Liver (tissue), 9 donors: ENCODE measurements around the gene INPPL1. TPM values are rescaled to one million over a fixed set of nuclear protein-coding genes. Genes with fewer than 3 reads are reported as not detected.

ENCODE experiments used
- DNase-seq: peaks from one replicate; pipeline ENCODE4 v3.0.0-alpha.2; 2017; ENCODE audit warnings: low spot score
- H3K27ac ChIP-seq, 2 donors: one replicate each; pipeline ENCODE4 v1.7.0; 2013; ENCODE audit warnings: inconsistent platforms in 2 of 2, low read length in 2 of 2, control low read depth in 1 of 2, low read depth in 1 of 2, mild to moderate bottlenecking in 1 of 2
- H3K27me3 ChIP-seq, 4 donors: one replicate each; pipeline versions ENCODE4 v1.6.1 to v1.7.0; 2013; ENCODE audit warnings: low read length in 3 of 4, inconsistent platforms in 1 of 4, mild to moderate bottlenecking in 1 of 4, moderate library complexity in 1 of 4; ENCODE audit not compliant: control insufficient read depth in 4 of 4, insufficient read depth in 4 of 4
- H3K36me3 ChIP-seq, 4 donors: one replicate each; pipeline versions ENCODE4 v1.6.1 to v1.7.0; 2013; ENCODE audit warnings: low read length in 3 of 4, mild to moderate bottlenecking in 3 of 4, low read depth in 1 of 4, moderate library complexity in 1 of 4; ENCODE audit not compliant: control insufficient read depth in 4 of 4, insufficient read depth in 3 of 4
- H3K4me1 ChIP-seq, 4 donors: one replicate each; pipeline versions ENCODE4 v1.6.1 to v1.7.0; 2013; ENCODE audit warnings: low read length in 3 of 4, mild to moderate bottlenecking in 3 of 4, moderate library complexity in 1 of 4; ENCODE audit not compliant: control insufficient read depth in 4 of 4, insufficient read depth in 4 of 4
- H3K4me3 ChIP-seq, 3 donors: one replicate each; pipeline versions ENCODE4 v1.6.1 to v1.7.0; 2013; ENCODE audit warnings: low read length in 3 of 3, control low read depth in 1 of 3, low read depth in 1 of 3, mild to moderate bottlenecking in 1 of 3
- H3K9ac ChIP-seq, 2 donors: one replicate each; pipeline ENCODE4 v1.7.0; 2013; ENCODE audit warnings: low read length in 2 of 2, mild to moderate bottlenecking in 2 of 2, moderate library complexity in 2 of 2, control low read depth in 1 of 2, low read depth in 1 of 2
- H3K9me3 ChIP-seq, 4 donors: one replicate each; pipeline versions ENCODE4 v1.6.1 to v1.7.0; 2013; ENCODE audit warnings: low read length in 3 of 4; ENCODE audit not compliant: control insufficient read depth in 4 of 4
- ATF3 ChIP-seq: IDR thresholded peaks from 2 replicates; pipeline ENCODE4 v1.6.1; 2016; ENCODE audit warnings: antibody characterized with exemption
- EGR1 ChIP-seq, 2 donors: IDR thresholded peaks; 2 replicates each; pipeline ENCODE4 v1.6.1; 2016 to 2018; ENCODE audit warnings: antibody characterized with exemption in 2 of 2, low read depth in 2 of 2
- FOXA1 ChIP-seq: IDR thresholded peaks from 2 replicates; pipeline ENCODE4 v1.6.1; 2016; ENCODE audit warnings: antibody characterized with exemption
- FOXA2 ChIP-seq: IDR thresholded peaks from 2 replicates; pipeline ENCODE4 v1.6.1; 2016; ENCODE audit warnings: antibody characterized with exemption
- GABPA ChIP-seq, 2 donors: IDR thresholded peaks in 1 of 2; conservative IDR thresholded peaks in 1 of 2; 2 replicates each; pipeline ENCODE4 v1.6.1; 2016; ENCODE audit warnings: antibody characterized with exemption in 2 of 2, mild to moderate bottlenecking in 1 of 2, moderate library complexity in 1 of 2
- HNF4A ChIP-seq, 2 donors: conservative IDR thresholded peaks; 2 replicates each; pipeline ENCODE4 v1.6.1; 2016; ENCODE audit warnings: antibody characterized with exemption in 2 of 2, mild to moderate bottlenecking in 2 of 2
- HNF4G ChIP-seq: IDR thresholded peaks from 2 replicates; pipeline ENCODE4 v1.6.1; 2016; ENCODE audit warnings: antibody characterized with exemption
- JUND ChIP-seq, 2 donors: IDR thresholded peaks; 2 replicates each; pipeline ENCODE4 v1.6.1; 2016; ENCODE audit warnings: antibody characterized with exemption in 2 of 2
- MAX ChIP-seq: IDR thresholded peaks from 2 replicates; pipeline ENCODE4 v1.6.1; 2016; ENCODE audit warnings: antibody characterized with exemption
- NR2F2 ChIP-seq: IDR thresholded peaks from 2 replicates; pipeline ENCODE4 v1.6.1; 2016; ENCODE audit warnings: antibody characterized with exemption
- RAD21 ChIP-seq, 2 donors: IDR thresholded peaks; 2 replicates each; pipeline ENCODE4 v1.6.1; 2016; ENCODE audit warnings: antibody characterized with exemption in 2 of 2, mild to moderate bottlenecking in 2 of 2
- REST ChIP-seq: IDR thresholded peaks from 2 replicates; pipeline ENCODE4 v1.6.1; 2016; ENCODE audit warnings: antibody characterized with exemption, mild to moderate bottlenecking
- RXRA ChIP-seq, 2 donors: IDR thresholded peaks; 2 replicates each; pipeline ENCODE4 v1.6.1; 2017 to 2018; ENCODE audit warnings: antibody characterized with exemption in 2 of 2, mild to moderate bottlenecking in 1 of 2
- SP1 ChIP-seq: IDR thresholded peaks from 2 replicates; pipeline ENCODE4 v1.6.1; 2018; ENCODE audit warnings: antibody characterized with exemption, mild to moderate bottlenecking
- TAF1 ChIP-seq: conservative IDR thresholded peaks from 2 replicates; pipeline ENCODE4 v1.6.1; 2016; ENCODE audit warnings: antibody characterized with exemption, mild to moderate bottlenecking
- YY1 ChIP-seq: IDR thresholded peaks from 2 replicates; pipeline ENCODE4 v1.6.1; 2016; ENCODE audit warnings: antibody characterized with exemption, mild to moderate bottlenecking
- WGBS: extraction: QIAGEN DNeasy Blood & Tissue Kit; methylation state at CpG from one replicate; pipeline ENCODE4 v1.1.7; 2013; 5-methylcytosine and 5-hydroxymethylcytosine counted together
- polyA plus RNA-seq, 2 donors: library from polyadenylated mRNA; stranded (reverse) in 1 of 2; unstranded in 1 of 2; fragments of 200-250 nt in 1 of 2; fragments of >200 nt in 1 of 2; fragmentation: Nextera tagmentation in 1 of 2; extraction: Ambion mirVana in 1 of 2; gene quantifications; one replicate each; pipeline versions ENCODE4 v1.2.1 to v1.2.3, GENCODE V29; 2013 to 2015
- total RNA-seq, 2 donors: library from RNA; depleted of rRNA; stranded (reverse); fragments of >200 nt; gene quantifications; one replicate each; pipeline ENCODE4 v1.2.3, GENCODE V29; 2014
- TF ChIP-seq, protein P1 (sequence below): IDR thresholded peaks from 2 replicates; pipeline ENCODE4 v1.6.1; 2016; ENCODE audit warnings: antibody characterized with exemption
- TF ChIP-seq, protein P2 (sequence below): fragments of 150-350 bp; IDR thresholded peaks from 2 replicates; pipeline ENCODE4 v1.5.1; 2017; ENCODE audit warnings: improper control_type of control experiment, low read depth, low read length; ENCODE audit not compliant: missing input control
- donor health status: healthy.
- donor health status: healthy.
- donor health status: healthy.
- donor health status: healthy.
- donor health status: healthy.

INPPL1 gene
- total and polyA plus RNA-seq, 4 donors, result 7.2 to 29.0 (median 17.1) TPM

- TF ChIP-seq RXRA (IDR thresholded peaks at IDR 0.05) (no peak), JUND (IDR thresholded peaks at IDR 0.05) (no peak), HNF4A (conservative IDR thresholded peaks at IDR 0.05) (no peak), RAD21 (IDR thresholded peaks at IDR 0.05) (no peak), MAX (no peak), NR2F2 (no peak), ATF3 (no peak), SP1 (no peak), EGR1 (IDR thresholded peaks at IDR 0.05; ENCODE audit: low read depth in 2 of 2) (no peak), FOXA2 (no peak), GABPA (IDR thresholded peaks at IDR 0.05 in 1 of 2, conservative IDR thresholded peaks at IDR 0.05 in 1 of 2) (no peak), FOXA1 (no peak), TAF1 (no peak), HNF4G (no peak), YY1 (no peak), REST (no peak)
- TF ChIP-seq, protein P1, sequence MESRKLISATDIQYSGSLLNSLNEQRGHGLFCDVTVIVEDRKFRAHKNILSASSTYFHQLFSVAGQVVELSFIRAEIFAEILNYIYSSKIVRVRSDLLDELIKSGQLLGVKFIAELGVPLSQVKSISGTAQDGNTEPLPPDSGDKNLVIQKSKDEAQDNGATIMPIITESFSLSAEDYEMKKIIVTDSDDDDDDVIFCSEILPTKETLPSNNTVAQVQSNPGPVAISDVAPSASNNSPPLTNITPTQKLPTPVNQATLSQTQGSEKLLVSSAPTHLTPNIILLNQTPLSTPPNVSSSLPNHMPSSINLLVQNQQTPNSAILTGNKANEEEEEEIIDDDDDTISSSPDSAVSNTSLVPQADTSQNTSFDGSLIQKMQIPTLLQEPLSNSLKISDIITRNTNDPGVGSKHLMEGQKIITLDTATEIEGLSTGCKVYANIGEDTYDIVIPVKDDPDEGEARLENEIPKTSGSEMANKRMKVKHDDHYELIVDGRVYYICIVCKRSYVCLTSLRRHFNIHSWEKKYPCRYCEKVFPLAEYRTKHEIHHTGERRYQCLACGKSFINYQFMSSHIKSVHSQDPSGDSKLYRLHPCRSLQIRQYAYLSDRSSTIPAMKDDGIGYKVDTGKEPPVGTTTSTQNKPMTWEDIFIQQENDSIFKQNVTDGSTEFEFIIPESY, result no peak
- TF ChIP-seq, protein P2, sequence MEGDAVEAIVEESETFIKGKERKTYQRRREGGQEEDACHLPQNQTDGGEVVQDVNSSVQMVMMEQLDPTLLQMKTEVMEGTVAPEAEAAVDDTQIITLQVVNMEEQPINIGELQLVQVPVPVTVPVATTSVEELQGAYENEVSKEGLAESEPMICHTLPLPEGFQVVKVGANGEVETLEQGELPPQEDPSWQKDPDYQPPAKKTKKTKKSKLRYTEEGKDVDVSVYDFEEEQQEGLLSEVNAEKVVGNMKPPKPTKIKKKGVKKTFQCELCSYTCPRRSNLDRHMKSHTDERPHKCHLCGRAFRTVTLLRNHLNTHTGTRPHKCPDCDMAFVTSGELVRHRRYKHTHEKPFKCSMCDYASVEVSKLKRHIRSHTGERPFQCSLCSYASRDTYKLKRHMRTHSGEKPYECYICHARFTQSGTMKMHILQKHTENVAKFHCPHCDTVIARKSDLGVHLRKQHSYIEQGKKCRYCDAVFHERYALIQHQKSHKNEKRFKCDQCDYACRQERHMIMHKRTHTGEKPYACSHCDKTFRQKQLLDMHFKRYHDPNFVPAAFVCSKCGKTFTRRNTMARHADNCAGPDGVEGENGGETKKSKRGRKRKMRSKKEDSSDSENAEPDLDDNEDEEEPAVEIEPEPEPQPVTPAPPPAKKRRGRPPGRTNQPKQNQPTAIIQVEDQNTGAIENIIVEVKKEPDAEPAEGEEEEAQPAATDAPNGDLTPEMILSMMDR, result no peak
These were observed 3.7 kb upstream of the INPPL1 start for GRCh38 chr11:72220696-72221363.

More at GRCh38 chr11:72220696-72221363, 3.7 kb upstream of the INPPL1 start:
- no peaks in the 10 kb centered on the region for H3K9me3 ChIP-seq
- no peak overlapping the region for H3K4me3 ChIP-seq
- no peak overlapping the region for H3K27ac ChIP-seq
- H3K27me3 ChIP-seq, result no peaks in the 10 kb centered on the region
- H3K9ac ChIP-seq, result no peak overlapping the region
- H3K36me3 ChIP-seq, result no peaks in the 10 kb centered on the region
- 92% methylated on average over 10 of the region's 10 CpGs for WGBS
- peaks cover 1 to 23% (median 11%) of the 10 kb centered on the region in 4 donors for H3K4me1 ChIP-seq
- no peak for DNase-seq
